CD14-positive monocyte (primary cell): ENCODE results near the gene MDK. TPM values are rescaled to one million over a fixed set of nuclear protein-coding genes. Genes with fewer than 3 reads are reported as not detected.

Experiments used
- DNase-seq, 3 donors: peaks; one replicate each; pipeline ENCODE4 v3.0.0-alpha.2; 2011 to 2022
- H2AFZ ChIP-seq: 2 replicates; pipeline ENCODE4 v1.6.0; 2012; ENCODE audit warnings: mild to moderate bottlenecking, low read depth, low read length, inconsistent platforms; ENCODE audit not compliant: insufficient read depth, poor library complexity, severe bottlenecking
- H3K27ac ChIP-seq, 2 donors: 1 replicate in 1 of 2; 2 replicates in 1 of 2; pipeline ENCODE4 v1.5.1; 2012 to 2013; ENCODE audit warnings: low read length in 2 of 2, control low read depth in 1 of 2, inconsistent platforms in 1 of 2, low read depth in 1 of 2, mild to moderate bottlenecking in 1 of 2
- H3K27me3 ChIP-seq, 2 donors: one replicate each; pipeline versions ENCODE4 v1.6.0 to v1.6.1; 2011 to 2013; ENCODE audit warnings: low read length in 2 of 2; ENCODE audit not compliant: control insufficient read depth in 2 of 2, insufficient read depth in 2 of 2
- H3K36me3 ChIP-seq, 2 donors: replicated peaks in 1 of 2; 1 replicate in 1 of 2; 2 replicates in 1 of 2; pipeline versions ENCODE4 v1.5.1 to v1.6.1; 2012 to 2013; ENCODE audit warnings: low read length in 2 of 2, control low read depth in 1 of 2, inconsistent platforms in 1 of 2, mild to moderate bottlenecking in 1 of 2; ENCODE audit not compliant: insufficient read depth in 2 of 2, control insufficient read depth in 1 of 2
- H3K4me1 ChIP-seq, 2 donors: 1 replicate in 1 of 2; 2 replicates in 1 of 2; pipeline versions ENCODE4 v1.5.1 to v1.6.1; 2012 to 2013; ENCODE audit warnings: low read length in 2 of 2, control low read depth in 1 of 2, inconsistent platforms in 1 of 2, mild to moderate bottlenecking in 1 of 2, moderate library complexity in 1 of 2; ENCODE audit not compliant: insufficient read depth in 2 of 2, control insufficient read depth in 1 of 2
- H3K4me2 ChIP-seq: replicated peaks from 2 replicates; pipeline ENCODE3; 2012; ENCODE audit warnings: low read length, moderate library complexity, mild to moderate bottlenecking; ENCODE audit not compliant: poor library complexity, severe bottlenecking; ENCODE audit errors: extremely low read depth
- H3K4me3 ChIP-seq, 3 experiments: fragments of 200-600 bp in 1 of 3; sonication (generic) in 1 of 3; replicated peaks in 1 of 3; 1 replicate in 2 of 3; 2 replicates in 1 of 3; pipeline ENCODE4 v1.5.1; 2011 to 2013; ENCODE audit warnings: low read length in 3 of 3, mild to moderate bottlenecking in 3 of 3, control low read depth in 2 of 3, low read depth in 2 of 3, inconsistent platforms in 1 of 3, moderate library complexity in 1 of 3
- H3K79me2 ChIP-seq: 2 replicates; pipeline ENCODE4 v1.6.0; 2012; ENCODE audit warnings: mild to moderate bottlenecking, control low read depth, inconsistent platforms, low read length, moderate library complexity; ENCODE audit not compliant: insufficient read depth
- H3K9ac ChIP-seq: 2 replicates; pipeline ENCODE4 v1.6.0; 2017; ENCODE audit warnings: low read length, mild to moderate bottlenecking; ENCODE audit not compliant: insufficient read depth, poor library complexity, severe bottlenecking
- H3K9me3 ChIP-seq, 2 donors: replicated peaks in 1 of 2; 1 replicate in 1 of 2; 2 replicates in 1 of 2; pipeline versions ENCODE4 v1.5.1 to v1.6.1; 2012 to 2013; ENCODE audit warnings: low read length in 2 of 2, control low read depth in 1 of 2; ENCODE audit not compliant: control insufficient read depth in 1 of 2, insufficient read depth in 1 of 2
- H4K20me1 ChIP-seq: 2 replicates; pipeline ENCODE4 v1.6.0; 2012; ENCODE audit warnings: mild to moderate bottlenecking, low read length, control low read depth, moderate library complexity; ENCODE audit not compliant: insufficient read depth
- H3K27ac Mint-ChIP-seq, 7 donors: one replicate each; pipeline ENCODE4 v1.8.0; 2020; ENCODE audit warnings: mild to moderate bottlenecking in 7 of 7, mixed read lengths in 7 of 7, moderate library complexity in 6 of 7, inconsistent platforms in 2 of 7
- H3K27me3 Mint-ChIP-seq, 3 donors: one replicate each; pipeline ENCODE4 v1.8.0; 2021 to 2022; ENCODE audit warnings: low read depth in 3 of 3, mild to moderate bottlenecking in 3 of 3, mixed read lengths in 3 of 3, moderate library complexity in 3 of 3, inconsistent platforms in 1 of 3
- H3K36me3 Mint-ChIP-seq, 2 donors: one replicate each; pipeline ENCODE4 v1.8.0; 2020; ENCODE audit warnings: mixed read lengths in 2 of 2, inconsistent platforms in 1 of 2, mild to moderate bottlenecking in 1 of 2
- H3K4me1 Mint-ChIP-seq: one replicate; pipeline ENCODE4 v1.8.0; 2020; ENCODE audit warnings: mild to moderate bottlenecking, mixed read lengths
- H3K4me3 Mint-ChIP-seq, 2 donors: one replicate each; pipeline ENCODE4 v1.8.0; 2020; ENCODE audit warnings: mild to moderate bottlenecking in 2 of 2, mixed read lengths in 2 of 2, moderate library complexity in 1 of 2
- H3K9me3 Mint-ChIP-seq, 7 donors: one replicate each; pipeline ENCODE4 v1.8.0; 2020 to 2022; ENCODE audit warnings: mixed read lengths in 7 of 7, mild to moderate bottlenecking in 6 of 7, moderate library complexity in 6 of 7, inconsistent platforms in 2 of 7
- WGBS: methylation state at CpG from one replicate; pipeline ENCODE4 v1.1.5; 2013; ENCODE audit warnings: missing lambda C conversion rate; ENCODE audit not compliant: insufficient coverage; 5-methylcytosine and 5-hydroxymethylcytosine counted together
- intact Hi-C, 2 donors: fragments of 100-400 bp; cut with micrococcal nuclease; formaldehyde crosslinking; loops; one replicate each; pipeline versions ENCODE4 v1.15.0 to v1.15.1; 2023
- polyA plus RNA-seq, 3 donors: library from polyadenylated mRNA; depleted of rRNA in 1 of 3; unstranded in 2 of 3; stranded (reverse) in 1 of 3; fragments of 300-500 nt in 2 of 3; fragments of >200 nt in 1 of 3; fragmentation: Illumina TruSeq in 2 of 3; gene quantifications; 1 replicate in 2 of 3; 2 replicates in 1 of 3; pipeline ENCODE4 v1.2.3, GENCODE V29; 2012 to 2021
- TF ChIP-seq, protein P1 (sequence below): fragments of 200-600 bp; IDR thresholded peaks from one replicate; pipeline ENCODE4 v1.8.0; 2022; ENCODE audit warnings: antibody characterized with exemption, mild to moderate bottlenecking

Gene MDK
- polyA plus RNA-seq, 3 donors, result 2.8 TPM; not detected in 2

GRCh38 chr11:46393231-46393616 is 11.8 kb downstream of the MDK start:
- H3K4me3 ChIP-seq, result peak overlapping the region in 1 of 3 experiments; percentile 71
- Mint-ChIP-seq H3K27me3 (peaks cover 42 to 53% (median 46%) of the 10 kb centered on the region in 3 donors), H3K27ac (no peak overlapping the region), H3K4me3 (peak overlapping the region; percentile 76 to 92), H3K4me1 (peaks cover 32% of the 10 kb centered on the region), H3K9me3 (peaks cover 0 to 15% (median 5%) of the 10 kb centered on the region in 7 donors), H3K36me3 (peaks cover 20 to 21% of the 10 kb centered on the region in 2 donors)
- intact Hi-C loops, result no loop called here
- H3K27me3 ChIP-seq, result peaks cover 38 to 47% of the 10 kb centered on the region in 2 donors
- H3K9ac ChIP-seq, result no peak overlapping the region
- DNase-seq, result no peak
- TF ChIP-seq, protein P1, sequence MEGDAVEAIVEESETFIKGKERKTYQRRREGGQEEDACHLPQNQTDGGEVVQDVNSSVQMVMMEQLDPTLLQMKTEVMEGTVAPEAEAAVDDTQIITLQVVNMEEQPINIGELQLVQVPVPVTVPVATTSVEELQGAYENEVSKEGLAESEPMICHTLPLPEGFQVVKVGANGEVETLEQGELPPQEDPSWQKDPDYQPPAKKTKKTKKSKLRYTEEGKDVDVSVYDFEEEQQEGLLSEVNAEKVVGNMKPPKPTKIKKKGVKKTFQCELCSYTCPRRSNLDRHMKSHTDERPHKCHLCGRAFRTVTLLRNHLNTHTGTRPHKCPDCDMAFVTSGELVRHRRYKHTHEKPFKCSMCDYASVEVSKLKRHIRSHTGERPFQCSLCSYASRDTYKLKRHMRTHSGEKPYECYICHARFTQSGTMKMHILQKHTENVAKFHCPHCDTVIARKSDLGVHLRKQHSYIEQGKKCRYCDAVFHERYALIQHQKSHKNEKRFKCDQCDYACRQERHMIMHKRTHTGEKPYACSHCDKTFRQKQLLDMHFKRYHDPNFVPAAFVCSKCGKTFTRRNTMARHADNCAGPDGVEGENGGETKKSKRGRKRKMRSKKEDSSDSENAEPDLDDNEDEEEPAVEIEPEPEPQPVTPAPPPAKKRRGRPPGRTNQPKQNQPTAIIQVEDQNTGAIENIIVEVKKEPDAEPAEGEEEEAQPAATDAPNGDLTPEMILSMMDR, result no peak
- peaks cover 25 to 46% of the 10 kb centered on the region in 2 donors for H3K4me1 ChIP-seq
- H3K9me3 ChIP-seq, result peaks cover 3 to 18% of the 10 kb centered on the region in 2 donors
- H2AFZ ChIP-seq, result no peak overlapping the region
- H3K4me2 ChIP-seq, result peak overlapping the region; percentile 75
- no peaks in the 10 kb centered on the region for H3K79me2 ChIP-seq
- no peak overlapping the region for H3K27ac ChIP-seq
- WGBS, result 82% methylated on average over 2 of the region's 4 CpGs
- peaks cover 17 to 21% of the 10 kb centered on the region in 2 donors for H3K36me3 ChIP-seq
- H4K20me1 ChIP-seq, result peaks cover 44% of the 10 kb centered on the region

GRCh38 chr11:46393759-46394158 is 12.3 kb downstream of the MDK start:
- Histone ChIP-seq H3K4me3 (no peak overlapping the region), H3K4me1 (peaks cover 25 to 44% of the 10 kb centered on the region in 2 donors), H3K79me2 (no peaks in the 10 kb centered on the region), H2AFZ (no peak overlapping the region), H3K27ac (no peak overlapping the region), H3K36me3 (peaks cover 17 to 21% of the 10 kb centered on the region in 2 donors), H3K27me3 (peaks cover 32 to 42% of the 10 kb centered on the region in 2 donors), H3K9me3 (peaks cover 3 to 13% of the 10 kb centered on the region in 2 donors), H4K20me1 (peaks cover 40% of the 10 kb centered on the region), H3K4me2 (no peak overlapping the region), H3K9ac (no peak overlapping the region)
- intact Hi-C loops, result no loop called here
- Mint-ChIP-seq H3K36me3 (peaks cover 22 to 24% of the 10 kb centered on the region in 2 donors), H3K27me3 (peaks cover 37 to 47% (median 41%) of the 10 kb centered on the region in 3 donors), H3K9me3 (peaks cover 0 to 15% (median 5%) of the 10 kb centered on the region in 7 donors), H3K4me3 (peak overlapping the region in 1 of 2 donors; percentile 92), H3K4me1 (peaks cover 27% of the 10 kb centered on the region), H3K27ac (no peak overlapping the region)
- TF ChIP-seq, protein P1, result no peak
- no peak for DNase-seq
- no CpG with 5 or more reads among the region's 4 CpGs for WGBS
